Stimulated activated CD8-positive, alpha-beta memory T cell treated with anti-CD3 and anti-CD28 coated beads, Interleukin-7, amount 100 ng/mL, for 48 hours (primary cell): ENCODE results near the gene CDK18.

Experiments
- DNase-seq, 2 donors: peaks; one replicate each; pipeline ENCODE4 v3.0.0-alpha.2; 2020; ENCODE audit warnings: low read depth in 1 of 2; ENCODE audit errors: extremely low read depth in 1 of 2

The CDK18 gene

GRCh38 chr1:205535866-205536758, 31.6 kb downstream of the CDK18 start:
- DNase-seq = no peak

GRCh38 chr1:205536759-205537361, 32.4 kb downstream of the CDK18 start:
- no peak for DNase-seq

DNA sequence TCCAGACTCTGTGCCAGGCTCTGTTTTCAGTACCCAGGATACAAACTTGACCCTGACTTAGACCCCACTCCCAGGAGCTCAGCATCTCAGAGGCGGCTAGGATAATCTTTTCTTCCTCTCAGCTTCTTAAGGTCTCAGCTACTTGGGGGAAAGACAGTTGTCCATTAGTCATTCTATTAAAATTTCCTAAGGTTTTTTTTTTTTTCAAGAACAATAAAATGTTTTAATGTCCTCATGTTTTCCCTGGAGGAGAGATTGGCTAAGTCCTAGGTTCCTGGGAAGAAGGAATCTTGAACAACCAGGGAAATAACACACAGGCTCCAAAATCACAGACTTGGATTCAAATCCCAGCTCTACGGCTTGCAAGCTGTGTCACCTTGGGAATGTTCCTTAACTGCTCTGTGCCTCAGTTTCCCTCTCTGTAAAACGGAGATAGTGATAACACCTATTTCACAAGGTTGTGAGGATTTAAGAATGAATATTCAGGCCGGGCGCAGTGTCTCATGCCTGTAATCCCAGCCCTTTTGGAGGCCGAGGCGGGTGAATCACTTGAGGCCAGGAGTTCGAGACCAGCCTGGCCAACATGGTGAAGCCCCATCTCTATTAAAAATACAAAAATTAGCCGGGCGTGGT, 33.0 kb downstream of the CDK18 start:
- DNase-seq = no peak

- DNase-seq = no peak
Observed at GRCh38 chr1:205538235-205538840, 33.9 kb downstream of the CDK18 start.

DNA sequence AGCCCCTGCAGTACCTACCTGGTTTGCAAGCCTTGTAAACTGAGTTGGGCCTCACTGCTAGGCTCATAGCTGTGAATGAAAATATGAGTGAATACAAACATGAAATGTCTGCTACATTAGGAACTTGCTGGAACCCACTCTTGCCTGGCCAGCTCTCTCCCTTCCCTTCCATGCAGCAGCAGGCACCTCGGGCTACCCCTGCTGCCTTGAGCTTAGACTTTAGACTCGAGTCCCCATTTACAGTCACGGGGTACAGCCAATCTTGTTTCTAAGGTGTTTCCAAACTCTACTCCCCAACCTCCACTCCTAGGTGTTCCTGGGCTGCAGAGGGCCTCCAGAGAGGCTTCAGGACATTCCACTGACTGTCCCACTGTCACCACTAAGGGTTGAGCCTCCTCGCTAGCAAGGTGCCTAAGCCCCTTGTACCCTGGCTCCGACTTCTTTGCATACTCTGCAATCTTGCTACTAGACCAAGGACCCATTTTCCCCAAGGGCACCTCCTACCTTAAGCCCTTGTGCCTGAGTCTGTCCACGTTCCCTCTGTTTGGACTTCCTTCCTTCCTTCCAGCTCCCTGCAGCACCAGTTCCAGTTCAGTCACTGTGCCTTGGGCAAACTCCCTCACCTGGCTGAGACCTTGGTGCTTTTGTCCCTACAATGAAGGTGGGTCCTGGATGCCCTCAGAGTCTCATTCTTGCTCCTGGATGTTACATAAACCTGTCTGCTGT, 36.9 kb downstream of the CDK18 start:
- no peak for DNase-seq

DNA sequence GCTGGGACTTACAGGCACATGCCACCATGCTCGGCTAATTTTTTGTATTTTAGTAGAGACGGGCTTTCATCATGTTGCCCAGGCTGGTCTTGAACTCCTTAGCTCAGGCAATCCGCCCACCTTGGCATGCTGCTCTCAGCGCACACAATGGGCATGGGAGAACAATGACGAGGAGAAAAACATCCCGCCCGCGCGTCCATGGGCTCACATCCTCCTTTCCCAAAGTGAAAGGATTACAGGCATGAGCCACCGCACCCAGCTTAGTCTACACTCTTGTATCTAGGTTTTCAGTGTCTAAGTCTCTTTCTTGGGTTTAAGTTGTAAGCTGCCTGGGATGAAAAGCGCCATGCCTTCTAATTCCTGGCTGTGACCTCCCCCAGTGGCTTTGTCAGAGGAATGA, 37.9 kb downstream of the CDK18 start:
- DNase-seq = no peak

GRCh38 chr1:205543351-205544301, 39.2 kb downstream of the CDK18 start:
- peak in 1 of 2 donors; percentile 5 for DNase-seq

DNA sequence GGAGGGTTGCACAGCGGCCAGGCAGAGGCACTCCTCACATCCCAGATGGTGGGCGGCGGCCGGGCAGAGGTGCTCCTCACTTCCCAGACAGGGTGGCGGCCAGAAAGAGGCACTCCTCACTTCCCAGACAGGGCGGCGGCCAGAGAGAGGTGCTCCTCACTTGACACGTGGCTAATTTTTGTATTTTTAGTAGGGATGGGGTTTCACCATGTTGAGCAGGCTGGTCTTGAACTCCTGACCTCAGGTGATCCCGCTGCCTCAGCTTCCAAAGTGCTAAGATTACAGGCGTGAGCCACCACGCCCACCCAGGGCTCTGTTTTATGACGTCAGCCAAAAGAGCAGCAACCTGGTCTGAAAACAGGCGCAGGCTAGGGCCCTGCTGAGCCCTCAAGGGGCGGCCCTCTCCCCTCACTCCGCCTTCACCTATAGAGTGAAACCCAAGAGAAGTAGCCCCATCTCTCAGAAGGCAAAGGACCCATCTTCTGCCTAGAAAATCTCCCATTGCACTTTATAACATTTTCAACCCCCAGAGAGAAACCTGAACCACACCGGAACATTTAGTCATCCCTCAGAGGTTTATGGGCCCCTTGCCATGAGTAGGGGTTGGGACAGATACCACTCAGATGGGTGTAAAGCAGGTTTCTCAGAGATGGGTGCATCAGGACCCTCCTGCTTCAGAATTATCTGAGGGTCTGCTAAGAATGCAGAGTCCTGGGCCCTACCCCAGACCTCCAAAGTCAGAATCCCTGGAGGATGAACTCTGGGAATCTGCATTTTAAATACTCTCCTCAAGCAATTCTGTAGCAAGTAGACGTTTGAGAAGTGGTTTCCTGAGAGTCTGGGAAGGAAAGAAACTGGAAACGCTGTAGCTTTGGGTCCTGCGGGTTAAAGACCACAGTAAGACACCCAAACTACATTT, 40.8 kb downstream of the CDK18 start:
- DNase-seq = no peak

GRCh38 chr1:205545991-205546390, 41.5 kb downstream of the CDK18 start:
- no peak for DNase-seq

DNA sequence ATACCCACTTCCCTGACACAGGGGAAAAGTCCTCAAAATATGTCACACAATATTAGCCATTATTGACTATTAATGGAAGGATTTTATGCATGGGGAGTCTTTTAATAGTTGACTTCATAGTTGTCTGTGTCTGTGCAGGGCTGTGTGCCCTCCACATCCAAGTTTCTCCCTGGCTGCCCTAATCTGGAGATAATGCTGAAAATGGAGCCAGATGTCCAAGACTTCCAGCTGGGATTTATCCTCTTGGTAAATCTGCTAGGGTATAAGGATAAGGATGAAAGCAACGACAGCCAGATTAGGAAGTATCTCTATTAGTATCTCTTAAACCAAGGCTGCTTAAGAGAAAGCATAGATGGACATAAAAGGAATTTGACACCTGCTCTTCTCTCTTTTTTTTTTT, 42.1 kb downstream of the CDK18 start:
- DNase-seq = no peak

DNA sequence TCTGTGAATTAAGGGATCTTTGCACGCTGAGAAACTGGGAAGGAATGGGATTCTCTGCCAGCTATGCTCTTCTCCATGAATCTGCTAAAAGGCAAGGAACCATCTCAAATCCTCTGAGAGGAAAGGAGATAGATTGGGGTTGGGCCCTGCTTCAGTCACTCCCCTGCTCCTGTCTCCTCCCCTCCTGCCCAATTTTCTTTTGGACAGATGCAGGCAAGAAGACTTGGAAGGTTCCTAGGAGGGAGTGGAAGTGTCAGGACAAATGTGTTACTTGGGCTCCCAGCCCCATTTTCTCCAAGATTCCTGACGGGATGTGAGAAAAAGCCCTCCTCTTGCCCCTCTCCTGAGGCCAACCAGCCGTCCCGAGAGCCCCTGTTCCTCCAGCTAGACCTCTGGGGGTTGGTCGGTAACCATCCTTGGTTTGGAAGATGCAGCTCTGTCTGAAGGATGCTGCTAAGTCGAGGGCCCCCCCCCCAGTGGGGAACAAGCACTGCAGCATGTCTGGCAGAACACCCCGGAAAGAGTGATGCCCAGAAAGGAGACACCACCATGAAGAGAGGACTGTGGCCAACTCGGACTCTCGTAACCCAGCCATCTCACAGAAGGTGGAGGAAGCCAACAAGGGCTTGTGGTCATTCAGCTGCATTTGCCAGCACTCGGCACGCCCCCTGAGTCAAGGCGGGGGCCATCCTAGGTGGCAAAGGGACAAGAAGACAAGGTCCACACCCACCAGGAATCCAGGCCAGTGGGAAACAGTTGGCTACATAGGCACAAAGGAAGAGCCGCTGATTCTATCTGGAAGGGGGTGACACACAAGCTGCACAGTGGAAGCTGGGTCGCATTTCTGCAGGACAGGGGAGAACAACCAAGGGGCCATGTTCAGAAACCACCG, 43.7 kb downstream of the CDK18 start:
- DNase-seq = no peak

DNA sequence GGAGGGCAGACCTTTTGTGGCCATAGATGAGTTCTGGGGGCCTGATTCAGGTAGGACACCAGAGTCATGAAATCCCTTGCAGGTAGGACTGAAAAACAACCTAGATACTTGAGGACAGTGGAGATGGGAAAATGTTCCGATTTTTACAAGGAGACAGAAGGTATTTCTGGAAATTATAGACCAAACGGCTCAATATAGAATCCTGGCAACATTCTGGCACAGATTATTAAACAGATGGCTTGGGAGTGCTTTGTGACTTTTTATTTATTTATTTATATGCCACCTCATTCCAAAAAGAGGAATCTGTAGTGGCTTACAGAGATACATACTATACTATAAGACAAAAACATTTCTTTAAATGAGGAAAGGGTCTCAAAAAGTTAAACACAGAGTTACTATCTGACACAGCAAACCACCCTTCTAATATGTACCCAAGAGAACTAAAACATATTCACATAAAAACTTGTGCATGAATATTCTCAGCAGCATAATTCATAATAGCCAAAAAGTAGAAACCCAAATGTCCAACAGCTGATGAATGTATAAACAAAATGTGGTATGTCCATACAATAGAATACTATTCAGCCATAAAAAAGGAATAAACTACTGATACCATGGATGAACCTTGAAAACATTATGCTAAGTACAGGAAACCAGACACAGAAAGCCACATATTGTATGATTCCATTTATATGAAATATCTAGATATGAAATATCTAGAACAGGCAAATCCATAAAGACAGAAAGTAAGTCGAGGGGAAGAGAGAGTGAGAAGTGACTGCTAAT, 49.8 kb downstream of the CDK18 start:
- DNase-seq = no peak

DNA sequence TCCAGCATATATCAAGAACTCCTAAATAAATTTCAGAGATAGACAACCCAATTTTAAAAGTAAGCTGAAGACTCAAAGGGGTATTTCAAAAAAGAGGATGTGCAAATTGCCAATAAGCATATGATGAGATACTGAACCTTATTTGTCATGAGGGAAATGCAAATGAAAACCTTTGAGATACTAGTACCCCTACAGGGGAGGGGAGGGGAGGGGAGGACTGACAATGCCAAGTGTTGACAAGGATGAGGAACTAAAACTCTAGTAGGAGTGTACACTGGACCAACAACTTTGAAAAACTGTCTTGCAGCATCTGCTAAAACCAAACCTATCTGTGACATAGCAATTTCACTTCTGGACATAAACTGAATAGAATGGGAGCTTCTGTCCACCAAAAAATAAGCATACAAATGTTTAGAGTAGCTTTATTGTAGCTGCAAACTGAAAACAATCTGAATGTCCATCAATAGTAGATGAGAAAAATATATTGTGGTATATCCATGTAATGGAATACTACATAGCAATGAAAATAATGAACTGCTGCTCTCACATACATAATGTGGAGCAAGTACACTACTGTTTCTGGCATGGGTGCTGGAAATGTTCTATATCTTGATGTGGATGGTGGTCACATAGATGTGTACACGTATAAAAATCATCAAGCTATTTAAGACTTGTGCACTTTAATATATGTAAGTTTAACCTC, 57.2 kb downstream of the CDK18 start:
- DNase-seq = no peak

DNA sequence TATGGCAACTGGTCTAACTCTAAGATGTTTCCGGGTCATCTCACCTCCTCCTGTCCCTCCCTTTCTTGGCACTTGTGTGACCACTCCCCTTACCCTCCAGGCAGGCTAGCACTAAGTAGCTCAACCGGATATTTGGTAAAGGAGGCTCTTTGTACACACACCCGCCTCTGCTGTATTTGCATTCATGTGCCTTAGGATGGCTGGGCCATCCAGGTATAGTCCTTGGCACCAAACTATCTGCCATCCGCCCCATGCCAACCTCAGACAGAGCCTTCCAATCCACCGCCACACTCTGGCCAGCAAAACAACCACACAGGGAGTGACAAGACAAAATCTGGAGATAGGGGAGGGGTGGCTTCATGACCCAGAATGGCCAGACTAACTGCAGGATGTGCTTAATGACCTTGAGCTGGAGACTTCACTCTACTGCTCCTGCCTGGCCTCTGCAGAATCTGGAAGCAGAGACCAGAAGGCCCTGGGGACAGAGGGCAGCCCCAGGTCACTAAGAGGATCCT, 59.5 kb downstream of the CDK18 start:
- DNase-seq = no peak

- DNase-seq = no peak
Observed at GRCh38 chr1:205565799-205566198, 61.3 kb downstream of the CDK18 start.

DNA sequence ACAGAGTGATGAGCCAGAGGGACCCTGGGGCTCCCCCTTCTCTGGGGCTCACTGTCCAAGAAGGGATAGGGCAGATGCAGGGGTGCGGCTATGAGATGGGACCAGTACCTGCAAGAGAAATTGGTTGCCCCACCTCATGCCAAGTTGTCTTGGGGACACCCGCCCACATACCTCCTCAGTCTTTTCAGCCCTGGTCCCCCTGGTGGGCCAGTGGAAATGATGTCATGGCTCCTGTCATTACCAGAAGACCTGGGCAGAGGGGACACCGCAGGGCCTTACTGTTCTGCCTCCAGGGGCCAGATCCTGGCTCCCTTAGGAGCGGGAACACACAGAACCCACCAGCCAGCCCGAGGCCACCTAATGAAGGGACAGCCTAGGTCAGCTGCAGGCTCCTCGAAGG, 63.2 kb downstream of the CDK18 start:
- no peak for DNase-seq
